Activated CD4-positive, CD25-positive, alpha-beta regulatory T cell treated with anti-CD3 and anti-CD28 coated beads, Interleukin-2, amount 50 U/mL, for 72 hours (primary cell): ENCODE results near the gene MPP2.
"Not testable (repeated sequence)": the region's sequence is repeated elsewhere in the genome, so short reads cannot be mapped to it uniquely, and the experiment has no call there.

Source experiments
- DNase-seq: peaks from one replicate; pipeline ENCODE4 v3.0.0; 2021

Gene MPP2

DNA sequence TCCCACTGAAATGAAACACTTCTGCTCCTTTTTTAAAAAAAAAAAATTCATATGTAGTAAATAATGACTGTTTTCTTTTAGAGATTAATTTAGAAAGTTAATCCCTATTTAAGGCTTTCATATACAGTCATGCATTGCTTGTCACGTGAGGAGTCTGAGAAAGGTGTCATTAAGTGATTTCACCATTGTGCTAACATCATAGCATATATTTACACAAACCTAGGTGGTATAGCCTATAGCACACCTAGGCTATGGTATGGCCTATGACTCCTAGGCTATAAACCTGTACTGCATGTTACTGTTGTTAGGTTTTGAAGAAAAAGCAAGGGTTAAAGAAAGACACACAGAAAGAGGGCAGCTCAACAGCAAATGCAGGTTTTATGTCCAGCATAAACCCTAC is 21.3 kb upstream of the MPP2 start:
- DNase-seq = no peak

GRCh38 chr17:43927929-43928328 is 20.6 kb upstream of the MPP2 start:
- not testable (repeated sequence) for DNase-seq

- DNase-seq = no peak
These were observed 19.9 kb upstream of the MPP2 start for GRCh38 chr17:43927060-43927864.

DNA sequence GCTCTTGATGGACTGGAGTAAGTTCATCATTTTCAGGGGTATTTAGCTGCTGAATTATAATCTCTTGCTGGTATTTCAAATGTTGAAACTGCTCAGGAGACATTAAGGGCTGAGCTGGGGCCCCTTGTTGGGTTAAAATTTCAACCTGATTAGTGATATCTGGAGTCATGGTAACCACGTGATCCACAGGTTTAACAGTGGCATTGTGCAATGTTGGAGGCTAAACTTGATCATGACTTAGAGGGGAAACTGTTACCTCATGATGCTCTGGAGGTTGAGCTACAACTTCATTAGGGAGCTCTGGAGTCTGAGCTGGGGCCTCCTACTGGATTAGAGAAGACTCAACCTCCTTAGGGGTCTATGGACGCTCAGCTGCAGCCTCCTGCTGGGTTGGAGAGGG is 17.2 kb upstream of the MPP2 start:
- DNase-seq = no peak

DNA sequence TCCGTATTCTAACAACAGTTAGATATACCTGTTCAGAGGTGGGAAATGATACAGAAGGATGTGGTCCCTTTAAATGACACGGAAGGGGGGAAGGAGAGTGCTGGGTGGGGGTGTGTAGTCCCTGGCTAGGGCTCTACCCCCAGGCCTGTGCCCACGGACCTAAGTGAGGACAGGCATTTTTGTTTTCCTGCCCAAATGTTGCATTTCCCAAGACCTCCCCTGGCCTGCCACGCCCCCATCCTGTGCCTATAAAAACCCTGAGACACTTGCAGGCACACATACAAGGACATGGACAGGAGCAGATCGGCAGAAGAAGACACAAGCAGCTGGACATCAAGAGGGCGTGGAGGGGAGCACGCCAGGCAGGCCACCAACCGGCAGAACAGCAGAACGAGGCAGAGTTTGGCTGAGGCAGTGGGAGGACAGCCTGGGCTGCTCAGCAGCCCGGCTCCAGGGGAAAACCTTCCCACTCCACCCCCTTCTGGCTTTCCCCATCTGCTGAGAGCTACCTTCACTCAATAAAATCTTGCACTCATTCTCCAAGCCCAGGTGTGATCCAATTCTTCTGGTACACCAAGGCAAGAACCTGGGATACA is 13.3 kb upstream of the MPP2 start:
- no peak for DNase-seq

GRCh38 chr17:43918026-43918389 is 10.7 kb upstream of the MPP2 start:
- DNase-seq = no peak

DNA sequence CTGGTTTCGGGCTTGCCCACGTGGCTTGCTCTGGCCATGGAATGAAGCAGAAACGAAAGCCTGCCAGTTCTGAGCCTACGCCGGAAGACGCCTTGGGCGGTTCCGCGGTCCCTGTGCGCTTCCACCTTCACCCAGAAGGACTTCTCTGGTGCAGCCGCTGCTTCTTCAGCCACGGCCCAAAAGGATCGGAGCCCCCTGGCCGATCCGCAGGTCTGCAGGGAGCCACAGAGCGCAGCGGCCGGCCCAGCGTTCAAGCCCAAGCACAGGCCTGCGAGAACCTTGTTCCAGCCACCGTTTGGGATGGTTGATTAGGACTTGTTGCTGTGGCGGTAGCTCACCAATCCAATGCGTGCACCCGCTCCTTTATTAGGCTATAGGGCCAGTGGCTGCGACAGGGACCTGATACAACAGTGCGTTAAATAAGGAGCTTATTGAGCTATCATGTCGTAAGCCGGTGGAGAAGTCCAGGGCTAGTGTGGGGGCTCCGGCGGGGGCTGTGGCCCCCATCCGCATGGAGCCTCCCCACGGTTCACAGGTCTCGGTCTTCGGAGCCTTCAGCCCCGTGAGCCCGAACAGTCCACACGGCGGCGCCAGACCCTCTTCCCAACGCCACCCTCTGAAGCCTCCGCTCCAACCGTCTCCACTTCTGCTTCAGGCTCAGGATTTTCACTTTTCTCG is 10.2 kb upstream of the MPP2 start:
- DNase-seq = peak; percentile 56

- no peak for DNase-seq
These were observed 9.6 kb upstream of the MPP2 start for GRCh38 chr17:43917016-43917347.

DNA sequence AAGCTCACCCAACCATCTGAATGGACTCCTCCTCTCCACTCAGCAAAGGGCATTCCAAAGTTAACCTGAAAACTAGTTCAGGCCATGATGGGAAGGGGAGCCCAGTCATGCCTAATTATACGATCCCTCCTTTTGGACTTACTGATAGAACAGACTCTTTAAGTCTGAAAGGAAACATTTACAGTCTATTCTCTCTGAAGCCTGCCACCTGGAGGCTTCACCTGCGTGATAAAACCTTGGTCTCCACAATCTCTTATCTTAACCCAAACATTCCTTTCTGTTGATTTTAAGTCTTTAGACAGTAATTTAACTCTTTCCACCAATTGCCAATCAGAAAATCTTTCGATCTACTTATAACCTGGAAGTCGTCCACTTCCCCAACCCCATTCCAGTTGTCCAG is 9.0 kb upstream of the MPP2 start:
- no peak for DNase-seq

DNA sequence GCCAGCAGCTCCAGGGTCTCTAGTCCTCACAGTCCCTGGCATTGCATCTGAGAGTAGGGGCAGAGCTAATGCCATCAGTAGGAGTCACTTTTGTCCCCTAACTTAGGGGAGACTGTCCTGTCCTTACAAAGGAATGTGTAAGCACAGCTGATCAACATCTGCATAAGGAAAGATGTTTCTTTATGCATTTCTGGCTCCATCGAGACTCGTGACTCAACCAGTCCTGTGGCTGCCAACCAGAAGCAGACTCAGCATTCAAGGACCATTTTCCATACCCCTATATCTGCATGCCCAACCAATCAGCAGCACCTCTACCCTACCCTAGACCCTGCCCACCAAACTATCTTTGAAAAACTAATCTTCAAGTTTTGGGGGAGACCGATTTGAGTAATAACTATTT is 8.2 kb upstream of the MPP2 start:
- no peak for DNase-seq

GRCh38 chr17:43914451-43914850 is 7.1 kb upstream of the MPP2 start:
- no peak for DNase-seq

- no peak for DNase-seq
These were observed 6.2 kb upstream of the MPP2 start for GRCh38 chr17:43913584-43913983.

DNA sequence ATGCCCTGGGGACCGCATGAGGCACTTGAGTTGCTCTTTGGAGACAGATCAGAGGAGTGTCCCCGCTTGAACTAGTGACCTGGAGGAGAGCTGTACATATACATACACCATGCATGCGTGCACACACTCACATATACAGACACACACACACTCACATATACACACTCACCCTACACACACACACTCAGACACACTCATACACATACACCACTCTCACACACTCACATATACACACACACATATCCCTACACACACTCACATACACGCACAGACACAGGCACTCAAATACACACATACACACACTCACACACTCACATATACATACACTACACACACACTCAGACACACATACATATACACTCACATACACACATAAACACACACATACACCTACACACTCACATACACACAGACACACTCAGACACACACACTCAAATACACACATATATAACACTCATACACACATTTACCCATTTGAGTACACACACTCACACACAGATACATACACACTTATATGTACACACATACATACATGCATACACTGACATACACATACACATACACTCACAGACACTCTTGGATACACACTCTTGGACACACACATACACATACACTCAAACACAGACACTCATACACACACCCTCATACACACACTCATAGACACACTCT is 5.4 kb upstream of the MPP2 start:
- no peak for DNase-seq

GRCh38 chr17:43911904-43912303 is 4.6 kb upstream of the MPP2 start:
- no peak for DNase-seq

DNA sequence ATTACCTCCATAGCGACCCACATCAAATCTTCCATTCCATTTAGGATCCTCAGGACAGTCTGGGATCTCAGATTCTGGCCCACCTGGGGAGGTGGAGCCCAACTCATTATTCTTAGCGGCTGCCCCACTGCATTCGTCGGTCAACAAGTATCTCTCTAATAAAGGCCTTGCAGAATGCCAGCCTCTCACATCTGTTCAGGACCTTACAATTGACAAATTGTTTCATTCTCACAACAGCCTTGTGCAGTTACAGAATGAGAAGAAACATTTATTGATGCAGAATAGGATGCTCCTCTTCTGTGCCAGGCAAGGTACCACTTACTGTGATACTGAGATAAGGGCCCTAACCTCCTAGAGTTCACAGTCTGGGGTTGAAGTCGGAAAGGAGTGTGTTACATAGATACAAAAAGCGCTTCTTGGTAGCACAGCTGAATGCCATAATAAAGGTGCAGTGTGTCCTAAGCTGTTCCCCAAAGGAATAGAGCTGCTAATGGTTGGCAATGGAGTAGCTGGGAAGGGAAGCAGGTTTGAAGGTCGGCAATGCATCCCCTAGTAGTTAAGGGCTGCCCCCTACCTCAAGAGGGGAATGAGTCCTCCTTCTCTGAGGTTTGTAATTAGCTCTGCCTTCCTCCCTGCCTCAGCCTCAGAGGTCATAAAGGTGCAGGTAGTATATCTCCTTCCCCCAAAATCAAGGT is 2.3 kb upstream of the MPP2 start:
- no peak for DNase-seq

DNA sequence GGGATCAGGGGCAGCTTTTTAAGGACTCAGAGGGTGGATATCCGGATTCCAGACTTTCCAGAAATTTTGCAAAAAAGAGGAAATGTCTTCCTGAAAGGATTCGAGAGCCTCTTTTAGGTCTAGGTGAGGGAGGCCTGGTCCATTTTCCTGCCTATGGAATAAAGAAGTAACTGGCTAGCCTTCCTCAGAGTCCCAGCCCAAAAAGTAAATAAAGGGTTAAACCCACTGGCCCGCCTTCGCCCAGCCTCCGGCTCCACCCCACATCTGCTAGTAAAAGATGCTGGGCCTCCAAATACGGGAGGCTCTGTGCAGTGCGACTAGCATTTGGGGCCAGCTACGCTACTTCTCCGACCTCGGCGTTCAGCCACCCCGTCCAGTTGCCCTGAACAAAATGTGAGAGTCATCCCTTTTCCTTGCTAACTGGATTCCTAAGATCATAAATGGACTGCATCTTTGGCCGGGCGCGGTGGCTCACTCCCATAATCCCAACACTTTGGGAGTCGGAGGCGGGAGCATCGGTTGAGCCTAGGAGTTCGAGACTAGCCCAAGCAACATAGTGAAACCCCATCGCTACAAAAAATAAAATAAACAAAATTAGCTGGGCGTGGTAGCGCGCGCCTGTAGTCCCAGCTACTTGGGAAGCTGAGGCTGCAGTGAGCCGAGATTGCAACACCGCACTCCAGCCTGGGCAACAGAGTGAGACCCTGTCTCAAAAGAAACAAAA is 824 bp upstream of the MPP2 start:
- DNase-seq = no peak

DNA sequence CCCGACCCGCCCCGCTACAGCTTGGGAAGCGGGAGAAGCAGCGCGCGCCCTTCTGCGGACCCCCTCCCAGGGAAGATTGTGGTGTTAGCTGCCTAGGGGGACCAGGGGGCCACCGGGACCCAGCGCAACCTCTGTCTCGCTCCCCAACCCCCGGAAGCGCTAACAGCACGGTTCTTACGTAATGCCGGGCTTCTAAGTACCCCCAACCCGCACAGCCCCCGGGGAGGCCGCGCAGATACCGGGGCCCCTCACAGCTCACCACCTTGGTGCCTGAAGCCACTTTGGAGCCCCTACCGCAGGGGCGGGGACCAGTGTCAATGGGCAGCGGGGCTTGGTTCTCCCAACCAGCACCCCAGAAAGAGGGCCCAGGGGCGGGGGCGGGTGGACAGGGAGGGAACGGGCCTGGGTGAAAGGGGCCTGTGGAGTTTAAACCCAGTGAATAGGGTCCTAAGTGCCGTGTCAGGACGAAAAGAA is 348 bp downstream of the MPP2 start:
- DNase-seq = no peak

DNA sequence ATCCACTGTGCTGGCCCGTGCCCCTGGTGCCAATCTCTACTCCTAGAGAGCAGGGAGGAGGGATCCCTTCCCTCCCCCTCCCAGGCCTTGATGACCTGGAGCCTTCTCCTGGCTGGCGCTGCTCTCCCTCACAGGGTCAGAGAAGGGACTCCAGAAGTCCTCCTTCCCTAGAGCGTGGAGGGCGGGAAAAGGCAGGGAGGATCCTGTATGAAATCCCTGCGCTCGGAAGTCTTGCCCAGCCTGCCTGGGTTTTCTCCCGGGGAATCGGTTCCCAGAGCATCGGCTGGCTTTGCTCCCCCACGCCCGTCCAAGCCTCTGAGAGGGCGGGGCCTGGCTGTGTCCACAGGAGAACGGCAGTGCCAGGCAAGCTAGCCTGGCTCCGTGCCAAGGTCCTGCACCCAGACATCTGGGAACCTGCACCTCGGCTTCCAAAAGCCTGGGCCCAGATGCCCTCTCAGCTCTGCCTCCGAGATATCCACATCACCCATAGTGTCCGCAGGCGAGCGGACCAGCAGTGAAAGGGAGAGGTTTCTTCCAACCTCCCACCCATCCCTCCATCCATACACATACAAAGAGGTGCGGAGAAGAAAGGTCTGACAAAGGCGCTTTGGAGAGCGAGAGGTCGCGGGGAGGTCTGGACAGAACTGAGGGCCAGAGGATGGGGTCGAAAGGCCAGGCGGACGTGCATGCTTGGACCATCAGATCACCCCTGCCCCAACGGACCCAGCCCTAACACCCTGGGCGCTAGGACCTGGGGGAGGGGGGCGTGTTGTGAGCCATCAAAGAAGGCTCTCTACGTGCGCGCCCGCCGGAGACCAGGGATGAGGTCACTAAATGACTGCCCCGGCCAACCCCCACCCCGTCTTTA is 1.1 kb downstream of the MPP2 start:
- DNase-seq = no peak

- no peak for DNase-seq
These were observed 1.8 kb downstream of the MPP2 start for GRCh38 chr17:43905400-43905984.

DNA sequence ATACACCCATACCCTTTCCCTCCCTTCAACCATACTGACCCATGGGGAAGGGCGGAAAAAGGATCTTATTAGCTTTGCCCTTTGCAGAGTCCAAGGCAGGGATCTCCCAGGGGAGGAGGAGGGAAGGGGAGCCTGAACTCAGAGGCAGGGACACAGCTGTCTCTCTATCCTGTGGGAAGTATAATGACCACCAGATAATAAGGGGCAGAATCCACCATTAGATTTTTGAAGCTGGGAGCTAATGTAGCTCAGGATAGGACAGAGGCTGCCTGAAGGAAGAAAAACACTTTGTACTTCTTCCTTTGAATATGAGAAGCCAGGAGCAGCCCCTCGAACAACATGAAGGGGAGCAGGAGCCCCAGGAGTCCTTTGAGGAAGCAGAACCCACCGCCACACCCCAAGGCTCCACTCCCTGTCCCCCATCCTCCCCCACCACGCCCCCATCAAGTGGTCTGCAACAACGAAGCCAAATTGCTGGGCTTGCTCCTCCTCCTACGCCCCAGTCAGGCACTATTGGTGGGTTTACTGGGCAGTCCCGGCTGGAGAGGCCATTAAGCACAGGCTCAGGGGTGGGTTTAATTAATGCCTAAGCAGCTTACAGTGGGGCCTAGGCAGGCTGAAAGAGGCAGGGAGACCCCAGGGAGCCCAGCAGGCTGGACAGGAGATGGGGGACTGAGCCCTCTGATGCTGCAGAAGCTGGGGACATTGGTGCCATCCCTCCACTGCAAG is 5.3 kb downstream of the MPP2 start:
- no peak for DNase-seq
